WTC11 (cell line): ENCODE measurements around the gene PKP1. TPM values are rescaled to one million over a fixed set of nuclear protein-coding genes. Genes with fewer than 3 reads are reported as not detected.

Source experiments
- ATAC-seq: fragments of 200-7000 bp; cut with Tn5 transposase; 2 replicates; pipeline ENCODE4 v1.10.0; 2021; ENCODE audit warnings: mild to moderate bottlenecking, moderate library complexity
- CTCF ChIA-PET: fragments of 300-600 bp; sonication (Branson Sonifier 250); formaldehyde crosslinking; loops from one replicate; lab custom pipeline; 2021; ENCODE audit warnings: antibody characterized with exemption; lab: Charles Lee
- POLR2A ChIA-PET: fragments of 350-600 bp; sonication (Branson Sonifier 250); formaldehyde crosslinking; loops from one replicate; lab custom pipeline; 2021; ENCODE audit warnings: antibody characterized with exemption; lab: Charles Lee
- DNase-seq: peaks from one replicate; pipeline ENCODE4 v3.0.0; 2021; ENCODE audit warnings: low spot score
- H3K27ac Mint-ChIP-seq: 2 replicates; pipeline ENCODE4 v1.8.0; 2021; ENCODE audit warnings: mixed read lengths
- H3K27me3 Mint-ChIP-seq: 2 replicates; pipeline ENCODE4 v1.8.0; 2021; ENCODE audit warnings: low read depth, mild to moderate bottlenecking, moderate library complexity, mixed read lengths
- H3K36me3 Mint-ChIP-seq: 2 replicates; pipeline ENCODE4 v1.8.0; 2021; ENCODE audit warnings: mixed read lengths
- H3K4me1 Mint-ChIP-seq: 2 replicates; pipeline ENCODE4 v1.8.0; 2022; ENCODE audit warnings: mixed read lengths
- H3K4me3 Mint-ChIP-seq: 2 replicates; pipeline ENCODE4 v1.8.0; 2021; ENCODE audit warnings: mild to moderate bottlenecking, moderate library complexity, mixed read lengths
- H3K9me3 Mint-ChIP-seq: 2 replicates; pipeline ENCODE4 v1.8.0; 2021; ENCODE audit warnings: mixed read lengths
- ATF1 ChIP-seq: sonication (generic); formaldehyde crosslinking; IDR thresholded peaks from 2 replicates; pipeline ENCODE4 v1.8.1; 2023; ENCODE audit warnings: mild to moderate bottlenecking, moderate library complexity, missing genetic modification reagents
- NFATC4 ChIP-seq: fragments of 250-450 bp; sonication (Bioruptor Pico); IDR thresholded peaks from 2 replicates; pipeline ENCODE4 v1.9.0; 2021; ENCODE audit warnings: mild to moderate bottlenecking
- NFE2L1 ChIP-seq: sonication (generic); formaldehyde crosslinking; IDR thresholded peaks from 2 replicates; pipeline ENCODE4 v1.8.1; 2023; ENCODE audit warnings: missing genetic modification reagents
- PRDM15 ChIP-seq: sonication (generic); formaldehyde crosslinking; IDR thresholded peaks from 2 replicates; pipeline ENCODE4 v1.8.0; 2022; ENCODE audit warnings: missing genetic modification reagents
- STAT6 ChIP-seq: sonication (generic); formaldehyde crosslinking; conservative IDR thresholded peaks from 2 replicates; pipeline ENCODE4 v1.8.1; 2023; ENCODE audit warnings: mild to moderate bottlenecking, low read depth, missing genetic modification reagents, moderate library complexity
- ZBTB43 ChIP-seq: sonication (generic); formaldehyde crosslinking; IDR thresholded peaks from 2 replicates; pipeline ENCODE4 v1.8.1; 2023; ENCODE audit warnings: mild to moderate bottlenecking, missing genetic modification reagents
- ZNF121 ChIP-seq: sonication (generic); formaldehyde crosslinking; IDR thresholded peaks from 2 replicates; pipeline ENCODE4 v1.8.0; 2023; ENCODE audit warnings: missing genetic modification reagents
- ZNF219 ChIP-seq: sonication (generic); formaldehyde crosslinking; IDR thresholded peaks from 2 replicates; pipeline ENCODE4 v1.8.0; 2023; ENCODE audit warnings: missing genetic modification reagents, mild to moderate bottlenecking, borderline replicate concordance
- ZNF512 ChIP-seq: sonication (generic); formaldehyde crosslinking; IDR thresholded peaks from 2 replicates; pipeline ENCODE4 v1.8.1; 2022; ENCODE audit warnings: missing genetic modification reagents, borderline replicate concordance
- ZNF532 ChIP-seq: fragments of 250-450 bp; sonication (Bioruptor Pico); IDR thresholded peaks from 2 replicates; pipeline ENCODE4 v1.9.0; 2021; ENCODE audit warnings: mild to moderate bottlenecking, borderline replicate concordance
- total RNA-seq: library from RNA; stranded (reverse); gene quantifications from 3 replicates; pipeline ENCODE4 v1.2.3, GENCODE V29; 2021

PKP1 gene
- total RNA-seq, 1 experiment from 2014 or later: 0.24 TPM

GRCh38 chr1:201282216-201282615, 1.1 kb upstream of the PKP1 start:
- peaks cover 41% of the 10 kb centered on the region for H3K27me3 Mint-ChIP-seq
- no peak for DNase-seq
- H3K36me3 Mint-ChIP-seq: no peaks in the 10 kb centered on the region
- no peak for TF ChIP-seq ZBTB43 (CRISPR knock-in tag)
- no peak for TF ChIP-seq ZNF512 (CRISPR knock-in tag)
- TF ChIP-seq NFE2L1 (CRISPR knock-in tag): no peak
- TF ChIP-seq ZNF219 (CRISPR knock-in tag): no peak
- TF ChIP-seq PRDM15 (CRISPR knock-in tag): no peak
- TF ChIP-seq ZNF532 (CRISPR knock-in tag): no peak
- TF ChIP-seq STAT6 (CRISPR knock-in tag): no peak
- TF ChIP-seq NFATC4: no peak
- no peak for TF ChIP-seq ZNF121 (CRISPR knock-in tag)
- TF ChIP-seq ATF1 (CRISPR knock-in tag): no peak
- TF ChIP-seq, all 79 proteins: peak for 0
- CTCF ChIA-PET: interaction anchor here (0.6 to 2.8 kb wide), 11 partner anchors 10 to 166 kb away, joined by 3 to 12 read pairs (median 6); no protein-coding TSS in a partner anchor
- H3K9me3 Mint-ChIP-seq: no peaks in the 10 kb centered on the region
- ATAC-seq: no peak
- H3K27ac Mint-ChIP-seq: no peak overlapping the region
- H3K4me3 Mint-ChIP-seq: no peak overlapping the region
- H3K4me1 Mint-ChIP-seq: peaks cover 9% of the 10 kb centered on the region
- POLR2A ChIA-PET: no interaction called here
